HepG2 (cell line): Measurements from ENCODE around the gene TOR4A. TPM values are rescaled to one million over a fixed set of nuclear protein-coding genes. Genes with fewer than 3 reads are reported as not detected.

Experiments used
- CTCF ChIP-seq: sonication (generic); formaldehyde crosslinking; IDR thresholded peaks from 2 replicates; pipeline ENCODE4 v1.5.0; 2020; ENCODE audit warnings: mild to moderate bottlenecking, missing genetic modification reagents, moderate library complexity
- GMEB1 ChIP-seq: sonication (generic); formaldehyde crosslinking; IDR thresholded peaks from 2 replicates; pipeline ENCODE4 v1.5.1; 2020; ENCODE audit warnings: missing genetic modification reagents, mild to moderate bottlenecking, borderline replicate concordance
- HMGXB4 ChIP-seq, 2 experiments: sonication (generic) in 1 of 2; formaldehyde crosslinking in 1 of 2; IDR thresholded peaks; 2 replicates each; pipeline versions ENCODE4 v1.4.0 to v1.6.1; 2018 to 2020; ENCODE audit warnings: missing genetic modification reagents in 2 of 2, borderline replicate concordance in 1 of 2, low read depth in 1 of 2, mild to moderate bottlenecking in 1 of 2, missing biosample characterization in 1 of 2
- MED13 ChIP-seq: sonication (generic); formaldehyde crosslinking; IDR thresholded peaks from 2 replicates; pipeline ENCODE4 v1.5.0; 2020; ENCODE audit warnings: missing genetic modification reagents
- PRDM4 ChIP-seq: sonication (generic); formaldehyde crosslinking; IDR thresholded peaks from 2 replicates; pipeline ENCODE4 v1.9.0; 2021; ENCODE audit warnings: missing genetic modification reagents, borderline replicate concordance
- TRIM22 ChIP-seq: fragments of 450-650 bp; IDR thresholded peaks from 2 replicates; pipeline ENCODE4 v1.6.1; 2017
- ZNF557 ChIP-seq: sonication (generic); formaldehyde crosslinking; IDR thresholded peaks from 2 replicates; pipeline ENCODE4 v1.4.0; 2020; ENCODE audit warnings: missing genetic modification reagents
- ZNF746 ChIP-seq: sonication (generic); formaldehyde crosslinking; IDR thresholded peaks from 2 replicates; pipeline ENCODE4 v1.8.0; 2022; ENCODE audit warnings: mild to moderate bottlenecking, missing genetic modification reagents
- ZNF883 ChIP-seq: sonication (generic); formaldehyde crosslinking; IDR thresholded peaks from 2 replicates; pipeline ENCODE4 v1.5.1; 2020; ENCODE audit warnings: mild to moderate bottlenecking, missing genetic modification reagents; ENCODE audit errors: not compliant biosample characterization
- polyA plus RNA-seq, 8 experiments: library from polyadenylated mRNA; depleted of rRNA in 3 of 8; stranded (reverse) in 7 of 8; unstranded in 1 of 8; fragments of >200 nt; fragmentation: Illumina TruSeq in 4 of 8; extraction: Trizol in 4 of 8; gene quantifications; 2 replicates each; pipeline versions ENCODE4 v1.2.1 to v1.2.3, GENCODE V29; 2011 to 2016; ENCODE audit warnings: low read depth in 4 of 8, missing spikeins in 1 of 8, mixed read lengths in 1 of 8; ENCODE audit not compliant: insufficient read depth in 1 of 8
- total RNA-seq, 5 experiments: library from RNA; depleted of rRNA; stranded (reverse); fragments of >200 nt; fragmentation: Illumina TruSeq; extraction: Trizol; gene quantifications; 2 replicates each; pipeline ENCODE4 v1.2.3, GENCODE V29; 2016; ENCODE audit warnings: low read depth in 1 of 5

Gene TOR4A
- total and polyA plus RNA-seq, 2 of the 13 experiments (the other 11 are each of a cell fraction or from before 2014, with no cell fraction given): 11.1 to 14.2 TPM

GRCh38 chr9:137295238-137295811, 17.8 kb downstream of the TOR4A start (continued):
- TF ChIP-seq PRDM4 (no peak), MED13 (CRISPR knock-in tag) (no peak), ZNF883 (CRISPR knock-in tag) (no peak), ZNF746 (CRISPR knock-in tag) (no peak; the same call in 1 of the 2 replicates), ZNF557 (CRISPR knock-in tag) (no peak), HMGXB4 (CRISPR knock-in tag; IDR thresholded peaks at IDR 0.05; ENCODE audit: borderline replicate concordance in 1 of 2, low read depth in 1 of 2) (0 out of 4 replicates have a peak, but pooled peaks of 1 of the 2 experiments have one; percentile 4), TRIM22 (no peak), GMEB1 (CRISPR knock-in tag) (no peak), CTCF (peak; percentile 45; the same call in 1 of the 2 replicates)
